Activated T-cell treated with anti-CD3 and anti-CD28 coated beads, Interleukin-2, amount 50 U/mL, for 4 hours (primary cell): Measurements from ENCODE around the gene ANKRD29. TPM values are rescaled to one million over a fixed set of nuclear protein-coding genes. Genes with fewer than 3 reads are reported as not detected.
"Not testable (repeated sequence)": the region's sequence is repeated elsewhere in the genome, so short reads cannot be mapped to it uniquely, and the experiment has no call there.

Source experiments
- ATAC-seq, 2 donors: fragments of 200-7000 bp; cut with Tn5 transposase; one replicate each; pipeline ENCODE4 v1.10.0; 2021
- DNase-seq: peaks from one replicate; pipeline ENCODE4 v3.0.0-alpha.2; 2020
- H3K27me3 Mint-ChIP-seq: one replicate; pipeline ENCODE4 v1.8.0; 2021; ENCODE audit warnings: low read depth, mixed read lengths
- H3K36me3 Mint-ChIP-seq: one replicate; pipeline ENCODE4 v1.8.0; 2022; ENCODE audit warnings: mixed read lengths; ENCODE audit not compliant: insufficient read depth
- H3K4me1 Mint-ChIP-seq: one replicate; pipeline ENCODE4 v1.8.0; 2021; ENCODE audit warnings: low read depth, mixed read lengths
- H3K4me3 Mint-ChIP-seq: one replicate; pipeline ENCODE4 v1.8.0; 2021; ENCODE audit warnings: mild to moderate bottlenecking, moderate library complexity, mixed read lengths
- H3K9me3 Mint-ChIP-seq: one replicate; pipeline ENCODE4 v1.8.0; 2021; ENCODE audit warnings: mixed read lengths
- total RNA-seq, 3 donors: library from RNA; stranded (reverse); gene quantifications; one replicate each; pipeline ENCODE4 v1.2.1, GENCODE V29; 2021

The ANKRD29 gene
- total RNA-seq, 3 donors from 2014 or later, result not detected

DNA sequence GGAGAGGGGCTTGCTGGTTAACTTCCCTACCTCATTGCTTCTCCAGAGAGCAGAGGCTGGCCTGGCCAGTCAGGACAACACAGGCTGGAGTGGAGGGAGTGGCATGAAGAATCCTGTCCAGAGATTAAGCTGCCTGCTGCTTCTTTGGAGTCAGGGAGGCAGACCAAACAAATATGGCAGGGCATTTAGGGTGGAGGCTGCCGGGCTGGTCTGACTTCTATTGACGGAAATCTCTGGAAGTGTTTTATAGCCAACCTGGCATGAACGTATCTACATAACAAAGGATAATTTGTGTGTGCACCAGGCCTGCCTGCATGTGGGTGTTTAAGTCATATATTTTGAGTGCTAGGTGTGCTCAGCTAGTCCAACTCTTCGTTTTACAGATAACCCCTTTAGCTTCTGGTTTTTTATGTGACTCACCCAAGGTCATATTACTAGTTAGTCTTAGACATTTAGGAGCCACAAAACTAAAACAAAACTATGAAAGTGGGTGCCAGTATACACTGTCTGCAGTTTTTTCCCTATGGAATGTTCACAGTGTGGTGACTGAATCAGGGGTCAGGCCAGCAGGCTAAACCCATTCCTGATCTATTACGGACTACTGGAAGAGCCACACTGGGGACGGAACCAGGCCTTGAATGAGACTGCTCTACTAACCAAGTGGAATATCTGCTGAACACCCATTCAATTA, 81.9 kb downstream of the ANKRD29 start:
- Mint-ChIP-seq H3K4me3 (no peak overlapping the region), H3K36me3 (peaks cover 23% of the 10 kb centered on the region), H3K27me3 (no peaks in the 10 kb centered on the region), H3K9me3 (no peaks in the 10 kb centered on the region), H3K4me1 (peaks cover 71% of the 10 kb centered on the region)
- DNase-seq (no peak), ATAC-seq (no peak)

GRCh38 chr18:23578891-23579653, 83.6 kb downstream of the ANKRD29 start:
- peaks cover 20% of the 10 kb centered on the region for H3K36me3 Mint-ChIP-seq

DNA sequence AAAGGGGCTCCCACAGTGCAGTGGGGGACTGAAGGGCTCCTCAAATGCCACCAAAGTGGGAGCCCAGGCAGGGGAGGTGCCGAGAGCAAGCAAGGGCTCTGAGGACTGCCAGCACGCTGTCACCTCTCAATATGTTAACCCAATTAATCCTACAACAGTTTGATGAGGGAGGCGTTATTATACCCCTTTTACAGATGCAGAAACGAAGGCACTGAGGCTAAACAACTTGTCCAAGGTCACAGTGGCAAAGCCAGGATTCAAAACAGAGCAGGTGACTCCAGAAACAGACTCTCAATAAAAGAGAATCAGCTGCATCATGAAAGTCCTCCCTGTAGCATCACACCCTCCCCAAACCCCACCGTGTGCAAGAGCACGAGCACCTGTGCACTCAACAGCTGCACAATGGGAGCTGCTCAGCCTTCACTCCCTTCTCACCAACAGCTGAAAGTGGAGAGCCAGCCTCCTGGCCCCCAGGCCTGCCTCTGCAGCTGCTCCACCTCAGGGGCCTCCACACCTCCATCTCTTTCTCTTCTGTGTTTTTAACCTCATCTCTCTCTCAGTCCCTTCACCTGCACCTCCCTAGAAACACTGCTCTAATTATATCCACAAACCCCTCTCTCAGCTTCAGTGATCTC, 84.5 kb downstream of the ANKRD29 start:
- no peaks in the 10 kb centered on the region for H3K27me3 Mint-ChIP-seq
- DNase-seq (no peak), ATAC-seq (no peak)
- H3K36me3 Mint-ChIP-seq, result peaks cover 20% of the 10 kb centered on the region
- H3K4me3 Mint-ChIP-seq, result no peak overlapping the region
- H3K4me1 Mint-ChIP-seq, result peaks cover 73% of the 10 kb centered on the region
- H3K9me3 Mint-ChIP-seq, result no peaks in the 10 kb centered on the region

More at GRCh38 chr18:23578891-23579653, 83.6 kb downstream of the ANKRD29 start:
- DNase-seq, result no peak
- Mint-ChIP-seq H3K27me3 (no peaks in the 10 kb centered on the region), H3K4me3 (no peak overlapping the region), H3K9me3 (no peaks in the 10 kb centered on the region), H3K4me1 (peaks cover 73% of the 10 kb centered on the region)
- ATAC-seq, result no peak

GRCh38 chr18:23577521-23577920, 85.2 kb downstream of the ANKRD29 start:
- not testable (repeated sequence) for H3K9me3 Mint-ChIP-seq, ATAC-seq, H3K4me3 Mint-ChIP-seq, DNase-seq, H3K27me3 Mint-ChIP-seq
- Mint-ChIP-seq H3K4me1 (peaks cover 73% of the 10 kb centered on the region), H3K36me3 (peaks cover 20% of the 10 kb centered on the region)

- Mint-ChIP-seq H3K36me3 (peaks cover 23% of the 10 kb centered on the region), H3K9me3 (no peaks in the 10 kb centered on the region), H3K27me3 (no peaks in the 10 kb centered on the region), H3K4me3 (no peak overlapping the region), H3K4me1 (peaks cover 64% of the 10 kb centered on the region)
- ATAC-seq, result no peak
- no peak for DNase-seq
Measured at GRCh38 chr18:23575309-23575651, 87.4 kb downstream of the ANKRD29 start.

GRCh38 chr18:23574611-23575308, 88.0 kb downstream of the ANKRD29 start:
- Mint-ChIP-seq H3K9me3 (no peaks in the 10 kb centered on the region), H3K36me3 (peaks cover 26% of the 10 kb centered on the region), H3K27me3 (no peaks in the 10 kb centered on the region), H3K4me1 (peaks cover 59% of the 10 kb centered on the region), H3K4me3 (peak overlapping the region; percentile 37)
- ATAC-seq (peak in 1 of 2 donors; percentile 7), DNase-seq (no peak)

GRCh38 chr18:23573626-23574431, 88.9 kb downstream of the ANKRD29 start:
- peaks cover 26% of the 10 kb centered on the region for H3K36me3 Mint-ChIP-seq
- H3K4me3 Mint-ChIP-seq, result peak overlapping the region; percentile 37
- peak; percentile 53 to 77 for ATAC-seq

GRCh38 chr18:23573020-23573419, 89.7 kb downstream of the ANKRD29 start:
- peaks cover 46% of the 10 kb centered on the region for H3K4me1 Mint-ChIP-seq
- no peak for ATAC-seq

More at GRCh38 chr18:23573626-23574431, 88.9 kb downstream of the ANKRD29 start:
- no peaks in the 10 kb centered on the region for H3K9me3 Mint-ChIP-seq
- H3K27me3 Mint-ChIP-seq, result no peaks in the 10 kb centered on the region
- peak; percentile 23 for DNase-seq
- H3K4me1 Mint-ChIP-seq, result peaks cover 53% of the 10 kb centered on the region

DNA sequence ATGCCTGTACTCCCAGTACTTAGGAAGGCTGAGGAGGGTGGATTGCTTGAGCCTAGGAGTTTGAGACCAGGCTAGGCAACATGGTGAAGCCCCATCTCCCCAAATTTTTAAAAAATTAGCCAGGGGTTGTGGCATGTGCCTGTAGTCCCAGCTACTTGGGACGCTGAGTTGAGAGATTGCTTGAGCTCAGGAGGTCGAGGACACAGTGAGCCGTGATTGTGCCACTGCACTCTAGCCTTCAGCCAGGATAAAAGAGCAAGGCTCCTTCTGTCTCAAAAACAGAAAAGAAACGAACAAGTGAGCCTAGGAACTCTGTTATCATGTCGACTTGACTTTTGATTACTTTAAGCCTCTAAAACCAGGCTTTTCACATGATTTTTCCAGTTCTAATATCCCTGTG, 90.1 kb downstream of the ANKRD29 start:
- Mint-ChIP-seq H3K4me3 (no peak overlapping the region), H3K27me3 (no peaks in the 10 kb centered on the region), H3K9me3 (no peaks in the 10 kb centered on the region), H3K36me3 (peaks cover 31% of the 10 kb centered on the region), H3K4me1 (peaks cover 45% of the 10 kb centered on the region)
- no peak for ATAC-seq
- no peak for DNase-seq

More at GRCh38 chr18:23573020-23573419, 89.7 kb downstream of the ANKRD29 start:
- Mint-ChIP-seq H3K27me3 (no peaks in the 10 kb centered on the region), H3K9me3 (no peaks in the 10 kb centered on the region), H3K4me3 (peak overlapping the region; percentile 37), H3K36me3 (peaks cover 29% of the 10 kb centered on the region)
- DNase-seq, result no peak

DNA sequence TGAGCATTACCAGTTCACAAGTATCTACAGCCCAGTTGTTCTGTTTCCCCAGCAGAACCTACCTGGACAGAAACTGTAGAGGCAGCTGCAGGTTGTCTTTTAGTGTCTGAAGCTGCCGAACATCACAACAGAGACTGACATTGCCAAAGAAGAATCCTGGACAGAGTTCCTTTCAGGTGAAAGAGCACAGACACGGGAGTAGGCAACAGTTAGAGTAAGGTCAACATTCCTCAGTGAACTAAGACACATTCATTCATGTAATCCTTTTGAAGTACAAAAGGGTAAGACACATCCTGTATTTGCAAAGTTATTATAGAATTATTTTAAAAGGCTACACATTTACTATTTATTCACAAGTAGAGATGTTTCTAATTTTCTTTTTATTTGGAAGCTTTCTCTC, 90.7 kb downstream of the ANKRD29 start:
- DNase-seq, result no peak
- Mint-ChIP-seq H3K4me3 (no peak overlapping the region), H3K36me3 (peaks cover 34% of the 10 kb centered on the region)

DNA sequence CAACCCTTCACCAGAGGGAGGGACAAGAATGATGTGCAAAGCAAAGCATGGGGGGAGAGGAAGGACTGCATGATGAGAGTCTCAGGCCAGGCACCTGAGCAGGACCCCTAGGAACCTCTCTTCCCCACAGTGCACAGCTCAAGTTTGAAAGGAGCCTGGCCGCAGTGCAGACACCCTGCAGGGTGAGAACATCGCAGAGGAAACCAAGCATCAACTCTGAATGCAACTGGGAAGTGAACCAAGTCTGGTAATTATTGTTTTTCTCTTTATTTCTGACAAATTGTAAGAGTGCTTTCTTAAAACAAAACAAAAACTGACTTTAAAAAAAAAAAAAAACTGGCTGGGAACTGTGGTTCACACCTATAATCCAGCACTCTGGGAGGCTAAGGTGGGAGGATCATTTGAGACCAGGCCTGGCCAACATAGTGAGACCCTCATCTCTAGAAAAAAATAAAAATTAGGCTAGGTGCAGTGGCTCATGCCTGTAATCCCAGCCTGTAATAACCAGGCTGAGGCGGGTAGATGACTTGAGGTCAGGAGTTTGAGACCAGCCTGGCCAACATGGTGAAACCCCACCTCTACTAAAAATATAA, 91.7 kb downstream of the ANKRD29 start:
- H3K36me3 Mint-ChIP-seq, result peaks cover 33% of the 10 kb centered on the region
- DNase-seq, result no peak
- H3K4me3 Mint-ChIP-seq, result no peak overlapping the region
- ATAC-seq, result no peak
- no peaks in the 10 kb centered on the region for H3K27me3 Mint-ChIP-seq
- H3K4me1 Mint-ChIP-seq, result peaks cover 40% of the 10 kb centered on the region
- H3K9me3 Mint-ChIP-seq, result no peaks in the 10 kb centered on the region

More for the DNA sequence above, 90.7 kb downstream of the ANKRD29 start:
- ATAC-seq, result no peak
- H3K4me1 Mint-ChIP-seq, result peaks cover 45% of the 10 kb centered on the region
- no peaks in the 10 kb centered on the region for H3K27me3 Mint-ChIP-seq
- no peaks in the 10 kb centered on the region for H3K9me3 Mint-ChIP-seq

DNA sequence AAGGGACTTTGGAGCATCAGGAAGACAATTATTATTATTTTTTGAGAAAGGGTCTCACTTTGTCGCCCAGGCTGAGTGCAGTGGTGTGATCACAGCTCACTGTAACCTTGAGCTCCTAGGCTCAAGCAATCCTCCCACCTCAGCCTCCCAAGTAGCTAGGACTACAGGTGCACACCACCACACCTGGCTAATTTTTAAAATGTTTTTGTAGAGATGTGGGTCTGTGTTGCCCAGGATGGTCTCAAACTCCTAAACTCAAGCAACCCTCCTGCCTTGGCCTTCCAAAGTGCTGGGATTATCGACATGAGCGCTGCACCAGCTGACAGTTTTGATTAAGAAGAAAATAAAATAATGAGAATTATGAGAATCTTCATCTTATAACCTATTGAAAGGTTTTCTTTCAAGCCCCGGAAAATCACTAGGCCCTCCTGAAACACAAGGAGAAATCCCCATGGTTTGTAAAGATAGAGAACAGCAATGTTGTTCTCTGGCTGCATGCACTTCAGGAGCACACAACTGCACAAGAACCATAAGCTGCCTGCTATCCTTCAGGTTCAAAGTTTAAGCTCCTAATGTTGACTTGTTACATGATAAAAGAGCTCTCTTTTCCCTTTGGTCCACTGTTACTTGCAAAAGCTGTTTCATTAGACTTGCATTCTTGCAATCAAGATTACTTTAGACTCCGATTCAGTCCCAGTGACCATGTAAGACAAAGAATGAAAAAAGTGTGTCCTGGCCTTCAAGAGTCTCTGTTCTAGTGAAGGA, 93.2 kb downstream of the ANKRD29 start:
- peaks cover 32% of the 10 kb centered on the region for H3K4me1 Mint-ChIP-seq
- H3K36me3 Mint-ChIP-seq, result peaks cover 38% of the 10 kb centered on the region
- ATAC-seq (no peak), DNase-seq (no peak)
- no peak overlapping the region for H3K4me3 Mint-ChIP-seq
- H3K27me3 Mint-ChIP-seq, result no peaks in the 10 kb centered on the region
- no peaks in the 10 kb centered on the region for H3K9me3 Mint-ChIP-seq
